Activated T-cell treated with anti-CD3 and anti-CD28 coated beads for 1 hour (primary cell): ENCODE measurements around the gene LIMK1.

Experiments used
- DNase-seq: peaks from one replicate; pipeline ENCODE4 v3.0.0-alpha.2; 2020; ENCODE audit warnings: low read depth

Gene LIMK1

DNA sequence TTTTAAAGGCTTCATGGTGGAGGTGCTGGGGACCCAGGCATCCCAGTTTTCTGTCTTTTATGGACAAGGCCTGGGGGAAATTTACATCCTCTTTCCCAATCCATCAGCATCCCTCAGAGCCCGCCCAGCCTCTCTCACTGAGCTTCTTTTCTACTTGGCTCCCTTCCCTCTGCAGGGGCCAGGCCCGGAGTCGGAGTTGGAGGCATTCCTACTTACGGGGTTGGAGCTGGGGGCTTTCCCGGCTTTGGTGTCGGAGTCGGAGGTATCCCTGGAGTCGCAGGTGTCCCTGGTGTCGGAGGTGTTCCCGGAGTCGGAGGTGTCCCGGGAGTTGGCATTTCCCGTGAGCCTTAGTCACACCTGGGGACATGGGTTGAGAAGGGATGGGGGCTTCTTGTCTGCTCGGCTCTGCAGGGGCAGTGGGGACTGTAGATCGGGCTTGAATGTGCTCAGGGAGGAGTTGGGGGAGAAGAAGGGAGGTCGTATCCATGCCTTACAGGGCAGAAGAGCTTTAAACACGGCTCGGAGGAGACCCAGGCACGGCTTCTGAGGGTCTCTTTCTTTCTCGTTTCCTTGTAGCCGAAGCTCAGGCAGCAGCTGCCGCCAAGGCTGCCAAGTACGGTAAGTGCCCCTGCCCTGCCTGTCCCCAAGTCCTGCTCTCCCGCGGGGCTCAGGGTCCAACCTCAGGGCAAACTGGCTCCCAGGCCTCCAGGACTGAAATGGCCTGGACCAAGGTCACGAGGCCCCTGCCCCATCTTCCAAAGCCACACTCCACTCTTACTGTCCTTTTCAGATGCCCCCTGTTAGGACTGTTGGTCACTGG, 27.3 kb upstream of the LIMK1 start:
- DNase-seq = no peak

DNA sequence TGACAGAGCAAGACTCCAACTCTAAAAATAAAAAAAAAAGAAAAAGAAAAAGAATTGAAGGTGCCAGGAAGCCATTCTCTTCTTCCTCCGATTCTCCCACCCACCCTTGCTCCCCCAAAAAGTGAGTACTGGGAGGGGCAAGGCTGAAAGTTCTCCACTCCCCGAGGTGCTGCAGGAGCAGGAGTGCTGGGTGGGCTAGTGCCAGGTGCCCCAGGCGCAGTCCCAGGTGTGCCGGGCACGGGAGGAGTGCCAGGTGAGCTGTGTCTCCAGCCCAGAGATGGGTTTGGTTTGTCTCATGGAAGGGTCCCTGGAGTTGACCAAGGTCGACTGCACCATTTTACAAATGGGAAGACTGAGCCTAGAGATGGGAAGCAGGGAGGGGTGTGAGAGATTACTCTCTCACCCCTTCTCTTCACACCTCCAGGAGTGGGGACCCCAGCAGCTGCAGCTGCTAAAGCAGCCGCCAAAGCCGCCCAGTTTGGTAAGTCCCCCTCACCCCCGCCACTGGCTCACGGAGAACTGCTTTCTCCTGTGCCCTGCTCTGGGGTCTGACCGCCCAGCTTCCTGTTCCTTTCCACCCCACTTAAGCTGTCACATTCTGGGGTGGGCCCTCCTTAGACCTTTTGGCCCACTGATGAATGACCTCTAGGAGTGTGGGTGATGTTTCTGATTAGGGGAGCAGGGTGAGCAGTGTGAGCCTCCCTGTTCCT, 26.2 kb upstream of the LIMK1 start:
- DNase-seq = no peak

DNA sequence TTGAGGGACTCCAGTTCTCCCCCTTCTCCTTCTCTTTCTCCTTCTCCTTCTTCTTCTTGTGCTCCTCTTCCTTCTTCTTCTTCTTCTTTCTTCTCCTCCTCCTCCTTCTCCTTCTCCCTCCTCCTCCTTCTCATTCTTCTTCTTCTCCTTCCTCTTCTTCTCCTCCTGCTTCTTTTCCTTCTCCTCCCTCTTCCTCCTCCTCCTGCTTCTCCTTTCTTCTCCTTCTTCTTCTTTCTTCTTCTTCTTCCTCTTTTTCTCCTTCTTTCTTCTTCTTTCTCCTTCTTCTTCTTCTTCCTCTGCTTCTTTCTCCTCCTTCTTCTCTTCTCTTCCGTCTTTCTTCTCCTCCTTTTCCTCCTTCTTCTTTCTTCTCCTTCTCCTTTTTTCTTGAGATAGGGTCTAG, 25.6 kb upstream of the LIMK1 start:
- no peak for DNase-seq

DNA sequence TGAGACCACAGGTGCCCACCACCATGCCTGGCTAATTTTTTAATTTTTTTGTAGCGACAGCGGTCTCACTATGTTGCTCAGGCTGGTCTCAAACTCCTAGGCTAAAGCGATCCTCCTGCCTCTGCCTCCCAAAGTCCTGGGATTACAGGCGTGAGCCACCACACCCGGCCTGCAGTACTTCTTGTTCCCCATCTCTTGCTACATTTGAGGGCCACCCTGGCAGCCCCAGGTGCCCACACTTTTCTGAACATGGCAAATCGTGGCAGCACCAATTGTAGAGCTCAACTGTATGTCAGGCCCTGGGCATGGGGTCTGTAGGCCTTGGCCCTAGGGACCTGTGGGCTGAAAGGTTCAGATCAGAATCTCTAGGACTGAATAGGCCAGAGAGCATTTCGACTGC, 25.1 kb upstream of the LIMK1 start:
- no peak for DNase-seq

DNA sequence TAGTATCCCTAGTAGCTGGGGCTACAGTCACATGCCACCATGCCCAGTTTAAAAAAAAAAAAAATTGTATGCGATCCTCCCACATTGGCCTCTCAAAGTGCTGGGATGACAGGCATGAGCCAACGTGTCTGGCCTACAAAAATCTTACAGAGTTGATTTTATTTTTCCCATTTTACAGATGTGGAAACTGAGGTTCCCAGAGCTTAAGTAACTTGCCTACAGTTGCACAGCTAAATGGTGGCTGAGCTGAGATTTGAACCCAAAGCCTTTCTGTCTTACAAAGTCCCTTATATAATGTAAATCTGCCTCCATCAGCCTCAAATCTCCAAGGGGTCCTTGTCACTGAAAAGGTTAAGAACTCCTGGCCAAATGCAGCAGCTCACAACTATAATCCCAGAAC, 24.6 kb upstream of the LIMK1 start:
- DNase-seq = no peak

DNA sequence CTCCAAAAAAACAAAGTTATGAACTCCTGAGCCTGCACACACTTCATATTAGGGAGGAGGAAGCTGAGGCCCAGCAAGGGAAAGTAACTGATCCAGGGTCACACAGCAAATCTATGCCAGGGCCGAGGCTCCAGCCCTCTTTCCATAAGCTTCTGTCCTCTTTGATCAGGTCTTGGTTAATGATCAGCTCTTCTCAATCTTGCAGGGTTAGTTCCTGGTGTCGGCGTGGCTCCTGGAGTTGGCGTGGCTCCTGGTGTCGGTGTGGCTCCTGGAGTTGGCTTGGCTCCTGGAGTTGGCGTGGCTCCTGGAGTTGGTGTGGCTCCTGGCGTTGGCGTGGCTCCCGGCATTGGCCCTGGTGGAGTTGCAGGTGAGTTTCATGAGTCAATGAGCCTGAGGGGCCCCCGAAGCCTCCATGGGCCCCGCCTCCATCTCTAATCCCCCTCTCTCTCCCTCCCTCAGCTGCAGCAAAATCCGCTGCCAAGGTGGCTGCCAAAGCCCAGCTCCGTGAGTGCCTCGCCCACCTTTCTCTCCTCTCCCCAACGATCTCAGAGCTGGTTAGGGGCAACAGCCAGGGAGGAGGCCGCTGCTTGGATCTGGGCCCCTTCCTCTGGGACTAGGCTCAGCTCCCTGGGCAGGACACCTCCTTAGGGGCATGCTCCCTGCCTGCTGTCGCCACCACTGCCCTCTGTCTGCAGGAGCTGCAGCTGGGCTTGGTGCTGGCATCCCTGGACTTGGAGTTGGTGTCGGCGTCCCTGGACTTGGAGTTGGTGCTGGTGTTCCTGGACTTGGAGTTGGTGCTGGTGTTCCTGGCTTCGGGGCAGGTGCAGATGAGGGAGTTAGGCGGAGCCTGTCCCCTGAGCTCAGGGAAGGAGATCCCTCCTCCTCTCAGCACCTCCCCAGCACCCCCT, 23.7 kb upstream of the LIMK1 start:
- no peak for DNase-seq

DNA sequence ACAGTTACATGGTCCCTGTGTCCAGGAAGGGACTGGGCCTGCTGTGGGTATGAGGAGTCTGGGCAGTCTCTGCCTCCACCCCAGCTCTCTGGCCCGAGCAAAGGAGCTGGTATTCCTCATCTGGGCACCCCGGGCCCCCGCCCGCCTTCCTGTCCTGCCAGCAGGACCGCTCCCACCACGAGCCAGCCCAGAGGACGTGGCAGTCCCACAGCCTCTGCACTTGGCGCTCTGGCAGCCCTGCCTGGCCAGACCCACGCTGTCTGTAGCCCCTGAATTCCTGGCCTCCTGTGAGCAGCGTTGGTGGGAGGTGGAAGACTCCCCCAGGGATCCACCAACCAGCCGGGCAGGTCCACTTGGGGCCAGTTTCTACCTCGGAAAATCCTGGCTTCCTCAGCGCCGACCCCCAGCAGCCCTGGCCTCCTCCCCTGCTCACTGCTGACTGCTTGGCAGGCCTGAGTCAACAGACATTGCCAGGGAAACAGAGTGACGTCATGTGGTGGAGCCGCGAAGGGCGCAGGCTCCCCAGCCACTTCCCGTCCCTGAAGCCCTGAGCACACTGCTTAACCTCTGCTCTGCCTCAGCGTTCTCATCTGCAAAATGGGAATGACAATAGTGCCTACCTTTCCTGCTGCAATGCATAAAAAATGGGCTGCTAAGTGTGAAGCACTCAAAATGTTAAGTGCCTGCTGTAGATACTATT, 21.6 kb upstream of the LIMK1 start:
- peak; percentile 32 for DNase-seq

DNA sequence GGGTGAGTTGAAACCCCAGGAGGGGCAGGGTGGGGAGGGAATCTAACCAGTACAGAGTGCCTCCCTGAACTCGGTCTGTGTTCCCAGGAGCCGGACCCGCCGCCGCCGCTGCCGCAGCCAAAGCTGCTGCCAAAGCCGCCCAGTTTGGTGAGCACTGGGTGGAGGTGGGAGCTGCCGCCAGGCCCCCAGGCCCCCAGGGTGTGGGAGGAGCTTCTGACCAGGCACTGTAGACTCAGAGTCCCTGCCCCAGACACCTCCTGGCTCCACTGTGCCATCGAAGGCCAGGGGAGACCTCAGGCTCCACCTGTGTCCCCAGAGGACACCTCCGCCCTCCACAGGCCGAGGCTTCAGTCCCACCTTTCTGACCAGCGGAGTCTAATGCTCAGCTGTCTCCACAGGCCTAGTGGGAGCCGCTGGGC, 20.4 kb upstream of the LIMK1 start:
- no peak for DNase-seq

DNA sequence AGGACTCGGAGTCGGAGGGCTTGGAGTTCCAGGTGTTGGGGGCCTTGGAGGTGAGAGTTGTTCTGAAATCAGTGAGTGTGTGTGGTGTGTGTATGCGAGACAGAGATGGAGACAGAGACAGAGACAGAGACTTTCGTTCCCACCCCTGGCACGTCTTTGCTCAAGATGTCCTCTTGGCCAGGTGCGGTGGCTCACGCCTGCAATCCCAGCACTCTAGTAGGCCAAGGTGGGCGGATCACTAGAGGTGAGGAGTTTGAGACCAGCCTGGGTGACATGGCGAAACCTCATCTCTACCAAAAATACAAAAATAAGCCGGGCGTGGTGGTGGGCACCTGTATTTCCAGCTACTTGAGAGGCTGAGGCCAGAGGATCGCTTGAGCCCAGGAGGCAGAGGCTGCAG, 20.0 kb upstream of the LIMK1 start:
- DNase-seq = no peak

DNA sequence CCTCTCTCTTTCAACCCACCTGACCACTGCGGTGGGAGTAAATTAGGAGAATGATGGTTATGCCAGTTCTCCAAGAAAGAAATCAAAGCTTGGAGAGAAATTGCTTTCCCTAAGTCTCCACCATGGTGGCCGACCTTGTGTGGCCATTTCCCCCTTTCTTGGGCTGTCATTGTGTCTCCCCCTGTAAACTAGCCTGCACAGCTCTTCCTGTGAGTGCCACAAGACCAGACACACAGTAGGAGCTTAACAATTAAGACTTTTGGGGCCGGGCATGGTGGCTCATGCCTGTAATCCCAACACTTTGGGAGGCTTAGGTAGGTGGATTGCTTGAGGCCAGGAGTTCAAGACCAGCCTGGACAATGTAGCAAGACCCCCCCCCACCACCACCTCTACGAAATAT, 18.9 kb upstream of the LIMK1 start:
- no peak for DNase-seq

DNA sequence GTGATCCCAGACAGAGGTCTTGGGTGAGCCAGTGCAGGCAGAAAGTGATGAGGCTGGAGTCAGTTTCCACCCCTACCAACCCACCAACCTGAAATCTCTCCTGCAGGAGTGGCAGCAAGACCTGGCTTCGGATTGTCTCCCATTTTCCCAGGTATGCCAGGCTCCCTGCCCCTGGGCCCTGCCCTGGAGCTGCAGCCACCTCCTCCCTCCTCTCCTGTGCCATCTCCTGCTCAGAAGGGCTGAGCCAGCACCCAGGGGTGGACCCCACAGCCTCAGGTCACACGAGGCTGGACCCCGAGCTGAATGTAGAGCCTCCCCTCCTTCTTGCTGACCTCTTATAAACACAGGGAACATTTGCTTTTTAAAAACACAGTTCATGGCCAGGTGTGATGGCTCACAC, 17.0 kb upstream of the LIMK1 start:
- no peak for DNase-seq

DNA sequence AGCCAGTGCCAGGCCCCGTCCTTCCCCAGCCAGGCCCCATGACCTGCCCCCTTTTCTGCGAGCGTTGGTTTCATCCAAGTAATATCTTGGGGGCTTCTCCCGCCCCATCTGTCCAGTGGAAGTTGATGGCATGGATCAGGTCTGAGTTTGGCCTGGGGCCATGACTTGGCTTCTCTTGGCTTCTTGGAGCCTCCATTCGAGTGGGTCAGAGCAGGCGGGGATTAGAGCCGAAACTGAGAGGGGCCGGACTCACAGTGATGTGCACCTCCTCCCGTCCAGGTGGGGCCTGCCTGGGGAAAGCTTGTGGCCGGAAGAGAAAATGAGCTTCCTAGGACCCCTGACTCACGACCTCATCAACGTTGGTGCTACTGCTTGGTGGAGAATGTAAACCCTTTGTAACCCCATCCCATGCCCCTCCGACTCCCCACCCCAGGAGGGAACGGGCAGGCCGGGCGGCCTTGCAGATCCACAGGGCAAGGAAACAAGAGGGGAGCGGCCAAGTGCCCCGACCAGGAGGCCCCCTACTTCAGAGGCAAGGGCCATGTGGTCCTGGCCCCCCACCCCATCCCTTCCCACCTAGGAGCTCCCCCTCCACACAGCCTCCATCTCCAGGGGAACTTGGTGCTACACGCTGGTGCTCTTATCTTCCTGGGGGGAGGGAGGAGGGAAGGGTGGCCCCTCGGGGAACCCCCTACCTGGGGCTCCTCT, 15.1 kb upstream of the LIMK1 start:
- DNase-seq = no peak

DNA sequence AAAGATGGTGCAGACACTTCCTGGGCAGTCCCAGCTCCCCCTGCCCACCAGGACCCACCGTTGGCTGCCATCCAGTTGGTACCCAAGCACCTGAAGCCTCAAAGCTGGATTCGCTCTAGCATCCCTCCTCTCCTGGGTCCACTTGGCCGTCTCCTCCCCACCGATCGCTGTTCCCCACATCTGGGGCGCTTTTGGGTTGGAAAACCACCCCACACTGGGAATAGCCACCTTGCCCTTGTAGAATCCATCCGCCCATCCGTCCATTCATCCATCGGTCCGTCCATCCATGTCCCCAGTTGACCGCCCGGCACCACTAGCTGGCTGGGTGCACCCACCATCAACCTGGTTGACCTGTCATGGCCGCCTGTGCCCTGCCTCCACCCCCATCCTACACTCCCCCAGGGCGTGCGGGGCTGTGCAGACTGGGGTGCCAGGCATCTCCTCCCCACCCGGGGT, 14.5 kb upstream of the LIMK1 start:
- no peak for DNase-seq

DNA sequence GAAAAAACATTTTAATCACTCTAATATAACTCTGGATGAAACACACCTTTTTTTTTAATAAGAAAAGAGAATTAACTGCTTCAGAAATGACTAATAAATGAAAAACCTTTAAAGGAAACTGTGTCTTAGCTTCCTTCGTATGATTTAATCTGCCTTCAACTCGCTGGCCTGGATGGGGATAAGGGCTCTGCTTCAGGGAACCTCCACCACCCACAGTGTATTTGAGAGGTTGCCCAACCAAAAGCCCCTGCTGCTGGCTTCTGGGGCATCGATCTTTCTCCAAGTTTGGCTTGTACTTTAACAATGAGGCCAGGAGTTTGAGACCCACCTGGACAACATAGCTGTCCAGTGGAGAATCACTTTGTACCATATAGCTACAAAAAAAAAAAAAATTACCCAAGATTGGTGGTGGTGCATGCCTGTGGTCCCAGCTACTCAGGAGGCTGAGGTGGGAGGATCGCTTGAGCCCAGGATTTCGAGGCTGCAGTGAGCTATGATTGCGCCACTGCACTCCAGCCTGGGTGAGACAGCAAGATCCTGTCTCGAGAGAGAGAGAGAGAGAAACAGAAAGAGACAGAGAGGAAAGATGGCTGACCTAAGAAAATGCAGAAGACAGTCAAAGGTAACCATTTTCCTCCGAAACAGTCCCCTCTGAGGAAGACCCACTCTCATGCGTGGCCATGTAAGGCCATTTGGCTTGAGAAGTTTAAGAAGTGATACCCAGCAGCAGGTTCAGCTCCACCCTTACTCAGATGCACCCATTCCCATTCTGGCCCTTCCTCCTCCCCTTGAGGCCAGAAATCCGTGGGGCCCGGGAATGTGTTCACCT, 13.6 kb upstream of the LIMK1 start:
- DNase-seq = no peak

DNA sequence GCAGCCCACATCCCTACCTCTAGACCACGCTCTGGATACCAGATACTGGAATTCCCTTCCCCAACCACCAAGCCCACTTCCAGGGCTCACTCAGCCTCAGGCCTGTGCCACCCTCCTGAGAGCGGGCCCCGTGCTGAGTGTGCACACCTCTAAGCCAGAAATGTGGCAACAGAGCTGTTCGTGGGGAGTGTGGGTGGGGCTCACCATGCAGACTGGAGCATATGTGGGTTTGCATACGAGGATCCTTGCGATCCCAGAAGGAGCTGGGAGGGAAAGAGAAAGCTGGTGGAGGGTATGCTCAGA, 13.0 kb upstream of the LIMK1 start:
- no peak for DNase-seq

DNA sequence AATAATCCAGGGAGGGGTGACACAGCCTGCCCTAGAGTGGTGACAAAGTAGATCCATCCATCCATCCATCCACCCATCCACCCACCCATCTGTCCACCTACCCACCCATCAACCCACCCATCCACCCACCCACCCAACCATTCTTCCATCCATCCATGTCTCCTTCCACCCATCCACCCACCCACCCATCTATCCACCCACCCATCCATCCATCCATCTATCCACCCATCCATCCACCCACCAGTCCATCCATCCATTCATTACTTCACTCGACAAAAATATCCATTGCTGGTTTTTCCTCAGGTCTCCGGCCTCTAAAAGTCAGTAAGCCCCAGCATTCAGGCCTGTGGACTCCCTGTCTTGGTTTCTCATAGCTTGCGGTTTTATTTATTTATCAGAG, 12.5 kb upstream of the LIMK1 start:
- DNase-seq = no peak

DNA sequence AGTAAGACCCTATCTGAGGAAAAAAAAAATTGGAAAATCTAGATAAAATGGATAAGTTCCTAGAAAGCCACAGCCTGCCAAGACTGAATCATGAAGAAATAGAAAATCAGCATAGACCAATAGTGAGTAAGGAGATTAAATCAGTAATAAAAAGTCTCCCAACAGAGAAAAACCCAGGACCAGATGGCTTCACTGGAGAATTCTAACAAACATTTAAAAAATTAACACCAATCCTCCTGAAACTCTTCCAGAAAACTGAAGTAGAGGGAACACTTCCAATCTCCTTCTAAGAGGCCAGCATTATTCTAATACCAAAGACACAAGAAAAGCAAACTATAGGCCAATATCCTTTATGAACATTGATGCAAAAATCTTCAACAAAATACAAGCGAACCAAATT, 8.8 kb upstream of the LIMK1 start:
- DNase-seq = no peak

DNA sequence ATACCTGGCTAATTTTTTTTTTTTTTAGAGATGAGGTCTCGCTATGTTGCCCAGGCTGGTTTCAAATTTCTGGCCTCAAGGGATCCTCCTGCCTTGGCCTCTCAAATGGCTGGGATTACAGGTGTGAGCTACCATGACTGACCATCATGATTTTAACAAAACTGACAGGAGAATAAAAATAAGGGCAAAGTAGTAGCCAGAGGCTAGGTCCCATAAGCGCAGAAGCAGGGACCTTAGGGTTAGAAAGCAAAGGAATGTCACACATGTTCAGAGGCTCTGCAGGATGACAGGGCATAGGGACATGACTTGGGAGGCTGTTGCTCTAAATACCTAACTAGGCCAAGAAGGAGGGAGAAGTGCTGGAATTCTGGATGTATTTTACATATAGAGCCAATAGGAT, 5.1 kb upstream of the LIMK1 start:
- DNase-seq = no peak

DNA sequence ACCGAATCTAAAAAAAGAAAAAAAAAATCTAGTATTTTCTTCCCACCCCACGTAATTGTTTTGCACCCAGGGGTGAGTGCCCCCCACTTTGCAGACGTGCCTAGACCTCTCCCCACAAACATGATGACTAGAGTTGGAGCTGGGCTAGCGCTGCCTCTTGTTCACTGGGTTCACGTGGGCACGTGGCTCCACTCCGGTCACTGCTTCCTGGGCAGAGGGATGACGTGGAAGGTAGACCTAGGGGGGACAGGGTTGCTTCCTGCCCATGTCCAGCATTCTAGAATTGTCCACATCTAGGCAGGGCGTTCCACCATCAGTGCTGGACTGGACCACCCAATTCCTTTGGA, 861 bp upstream of the LIMK1 start:
- no peak for DNase-seq

DNA sequence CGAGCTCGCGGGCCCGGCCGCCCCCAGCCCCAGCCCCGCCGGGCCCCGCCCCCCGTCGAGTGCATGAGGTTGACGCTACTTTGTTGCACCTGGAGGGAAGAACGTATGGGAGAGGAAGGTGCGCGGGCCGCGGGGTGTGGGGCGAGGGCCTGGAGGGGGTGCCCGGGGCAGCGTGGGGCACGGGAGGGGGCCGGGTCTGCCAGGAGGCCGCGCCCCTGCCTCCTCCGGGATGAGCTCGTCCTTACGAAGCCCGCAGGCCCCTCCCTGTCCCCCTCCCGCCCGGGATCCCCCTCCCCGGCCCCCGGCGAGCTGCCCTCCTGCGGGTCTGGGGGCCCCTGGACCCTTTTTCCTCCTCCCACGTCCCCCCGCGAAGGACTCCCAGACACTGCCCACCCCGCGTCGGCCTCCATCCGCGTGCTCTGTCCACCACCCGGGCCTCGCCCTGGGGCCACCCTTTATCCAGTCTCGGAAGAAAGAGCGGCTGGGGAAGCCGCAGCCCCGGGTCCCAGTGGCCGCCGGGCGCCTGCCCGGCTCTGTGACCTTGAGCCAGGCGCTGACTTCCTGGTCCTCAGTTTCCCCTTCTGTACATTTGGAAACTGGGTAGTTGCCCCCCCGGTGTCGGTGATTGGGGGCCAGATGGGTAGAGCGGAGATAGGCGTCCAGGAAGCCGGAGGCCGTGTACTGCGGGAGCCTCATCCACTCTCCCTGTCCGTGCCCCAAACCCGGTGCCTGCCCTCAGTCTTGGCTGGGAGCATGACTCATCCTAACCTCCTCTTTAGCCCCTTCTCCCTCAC, 521 bp downstream of the LIMK1 start:
- no peak for DNase-seq
